ENCODE data around the gene TAB2. TPM values are rescaled to one million over a fixed set of nuclear protein-coding genes. Genes with fewer than 3 reads are reported as not detected.

The TAB2 gene
- total RNA-seq, 1 experiment from 2014 or later, result 14.7 TPM

DNA sequence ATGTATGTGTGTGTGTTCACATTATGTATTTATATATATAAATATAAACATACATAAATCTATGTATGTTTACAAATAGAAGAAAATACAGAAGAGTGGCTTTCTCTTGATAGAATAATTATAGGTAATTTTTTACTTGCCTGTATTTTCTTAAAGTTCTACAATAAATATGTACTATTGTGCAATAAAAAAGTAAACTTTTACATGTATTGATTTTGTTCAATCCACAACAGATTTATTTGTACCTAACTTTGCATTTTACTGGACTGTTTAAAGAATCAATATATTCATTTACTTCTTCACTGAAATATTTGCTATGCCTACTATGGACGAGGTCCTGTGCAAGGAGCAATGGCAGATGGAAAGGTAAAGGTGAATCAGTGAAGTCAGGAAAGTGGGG is 14.0 kb upstream of the TAB2 start:
- peaks cover 13% of the 10 kb centered on the region for H3K4me1 ChIP-seq (ENCODE audit: insufficient read depth, low read length)
- no peaks in the 10 kb centered on the region for H3K9me3 ChIP-seq (ENCODE audit: low read length)
- POLR2A ChIA-PET (ENCODE audit: unreplicated experiment), result no interaction called here
- H3K4me2 ChIP-seq (ENCODE audit: low read length), result no peak overlapping the region
- CTCF ChIA-PET, result no interaction called here
- no peak for ATAC-seq
- BruUV-seq (replicated peaks), result no TSS peak
- no peak for DNase-seq
- no peaks in the 10 kb centered on the region for H3K9me2 ChIP-seq (replicated peaks; ENCODE audit: low read length)
- no peak overlapping the region for H3K9ac ChIP-seq (ENCODE audit: low read length)
- H3K27ac ChIP-seq (ENCODE audit: low read length), result no peak overlapping the region
- H3K27me3 ChIP-seq (ENCODE audit: low read length), result no peaks in the 10 kb centered on the region
- intact Hi-C loops (cut with micrococcal nuclease), result no loop called here
- H4K20me1 ChIP-seq (ENCODE audit: low read length), result no peaks in the 10 kb centered on the region
- TF ChIP-seq, protein P1, sequence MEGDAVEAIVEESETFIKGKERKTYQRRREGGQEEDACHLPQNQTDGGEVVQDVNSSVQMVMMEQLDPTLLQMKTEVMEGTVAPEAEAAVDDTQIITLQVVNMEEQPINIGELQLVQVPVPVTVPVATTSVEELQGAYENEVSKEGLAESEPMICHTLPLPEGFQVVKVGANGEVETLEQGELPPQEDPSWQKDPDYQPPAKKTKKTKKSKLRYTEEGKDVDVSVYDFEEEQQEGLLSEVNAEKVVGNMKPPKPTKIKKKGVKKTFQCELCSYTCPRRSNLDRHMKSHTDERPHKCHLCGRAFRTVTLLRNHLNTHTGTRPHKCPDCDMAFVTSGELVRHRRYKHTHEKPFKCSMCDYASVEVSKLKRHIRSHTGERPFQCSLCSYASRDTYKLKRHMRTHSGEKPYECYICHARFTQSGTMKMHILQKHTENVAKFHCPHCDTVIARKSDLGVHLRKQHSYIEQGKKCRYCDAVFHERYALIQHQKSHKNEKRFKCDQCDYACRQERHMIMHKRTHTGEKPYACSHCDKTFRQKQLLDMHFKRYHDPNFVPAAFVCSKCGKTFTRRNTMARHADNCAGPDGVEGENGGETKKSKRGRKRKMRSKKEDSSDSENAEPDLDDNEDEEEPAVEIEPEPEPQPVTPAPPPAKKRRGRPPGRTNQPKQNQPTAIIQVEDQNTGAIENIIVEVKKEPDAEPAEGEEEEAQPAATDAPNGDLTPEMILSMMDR (conservative IDR thresholded peaks at IDR 0.05; ENCODE audit: low read depth, low read length), result no peak
- no peak for TF ChIP-seq EZH2phosphoT487 (IDR thresholded peaks at IDR 0.05; ENCODE audit: borderline replicate concordance, low read length)
- no peak for TF ChIP-seq EZH2 (IDR thresholded peaks at IDR 0.05; ENCODE audit: low read length, unreplicated experiment)
- no peak overlapping the region for H3K4me3 ChIP-seq (ENCODE audit: low read length)
- H3F3A ChIP-seq (ENCODE audit: low read length, unreplicated experiment), result no peaks in the 10 kb centered on the region
- H3K79me2 ChIP-seq (ENCODE audit: low read length), result no peaks in the 10 kb centered on the region
- H3K36me3 ChIP-seq (ENCODE audit: low read depth, low read length), result no peaks in the 10 kb centered on the region
- H2AFZ ChIP-seq (ENCODE audit: low read length), result no peak overlapping the region

DNA sequence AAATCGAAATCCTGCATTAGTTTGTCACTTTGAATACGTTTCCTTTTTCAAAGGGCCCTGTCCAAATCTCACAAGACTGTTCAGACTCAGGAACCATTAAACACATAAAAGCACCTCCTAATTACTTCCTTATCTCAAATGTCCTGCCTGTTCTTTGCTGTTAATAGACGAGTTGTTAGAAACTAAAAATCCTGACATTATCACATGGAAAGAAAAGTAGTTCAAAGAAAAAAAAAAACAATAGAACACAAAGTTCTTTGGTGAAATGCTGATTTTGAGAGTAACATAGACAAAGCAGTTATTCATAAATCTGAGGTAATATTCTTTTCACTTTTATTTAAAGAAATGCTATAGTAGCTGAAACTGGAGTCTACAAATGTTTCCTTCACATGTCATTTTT is 12.1 kb upstream of the TAB2 start:
- POLR2A ChIA-PET (ENCODE audit: unreplicated experiment), result no interaction called here
- TF ChIP-seq, protein P1 (conservative IDR thresholded peaks at IDR 0.05; ENCODE audit: low read depth, low read length), result no peak
- no peak for TF ChIP-seq EZH2 (IDR thresholded peaks at IDR 0.05; ENCODE audit: low read length, unreplicated experiment)
- TF ChIP-seq EZH2phosphoT487 (IDR thresholded peaks at IDR 0.05; ENCODE audit: borderline replicate concordance, low read length), result no peak
- Histone ChIP-seq H3K4me1 (ENCODE audit: insufficient read depth, low read length) (peaks cover 13% of the 10 kb centered on the region), H3F3A (ENCODE audit: low read length, unreplicated experiment) (no peaks in the 10 kb centered on the region), H3K27me3 (ENCODE audit: low read length) (no peaks in the 10 kb centered on the region), H3K36me3 (ENCODE audit: low read depth, low read length) (no peaks in the 10 kb centered on the region), H4K20me1 (ENCODE audit: low read length) (no peaks in the 10 kb centered on the region), H3K79me2 (ENCODE audit: low read length) (no peaks in the 10 kb centered on the region), H3K4me3 (ENCODE audit: low read length) (no peak overlapping the region), H2AFZ (ENCODE audit: low read length) (no peak overlapping the region), H3K4me2 (ENCODE audit: low read length) (no peak overlapping the region), H3K9me2 (replicated peaks; ENCODE audit: low read length) (no peaks in the 10 kb centered on the region), H3K9ac (ENCODE audit: low read length) (no peak overlapping the region), H3K27ac (ENCODE audit: low read length) (no peak overlapping the region), H3K9me3 (ENCODE audit: low read length) (no peaks in the 10 kb centered on the region)
- BruUV-seq (replicated peaks), result no TSS peak
- DNase-seq, result no peak
- CTCF ChIA-PET, result no interaction called here
- ATAC-seq, result no peak
- intact Hi-C loops (cut with micrococcal nuclease), result no loop called here

DNA sequence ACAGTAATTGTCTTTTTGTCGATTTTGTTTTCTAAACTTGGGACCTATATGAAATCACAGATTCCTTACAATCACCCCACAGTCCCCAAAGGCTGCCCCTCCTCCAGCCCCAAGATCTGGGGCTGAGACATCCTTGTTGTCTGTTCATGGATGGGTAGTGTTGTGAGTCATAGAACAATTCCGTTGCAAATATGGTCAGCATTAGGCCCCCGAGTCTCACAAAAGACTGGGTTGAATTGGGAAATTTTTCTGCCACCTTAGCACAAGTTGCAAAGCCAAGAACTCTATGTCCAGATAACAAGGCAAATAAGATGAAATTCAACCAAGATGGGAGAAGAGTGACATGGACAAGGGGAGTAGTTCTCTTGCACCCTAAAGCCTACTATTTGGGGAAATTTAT is 10.5 kb upstream of the TAB2 start:
- H3K27me3 ChIP-seq (ENCODE audit: low read length), result no peaks in the 10 kb centered on the region
- H3K4me3 ChIP-seq (ENCODE audit: low read length), result no peak overlapping the region
- no peak for TF ChIP-seq EZH2phosphoT487 (IDR thresholded peaks at IDR 0.05; ENCODE audit: borderline replicate concordance, low read length)
- no peak for TF ChIP-seq EZH2 (IDR thresholded peaks at IDR 0.05; ENCODE audit: low read length, unreplicated experiment)
- TF ChIP-seq, protein P1 (conservative IDR thresholded peaks at IDR 0.05; ENCODE audit: low read depth, low read length), result no peak
- no peaks in the 10 kb centered on the region for H3K36me3 ChIP-seq (ENCODE audit: low read depth, low read length)
- no peaks in the 10 kb centered on the region for H3K9me3 ChIP-seq (ENCODE audit: low read length)
- intact Hi-C loops (cut with micrococcal nuclease), result no loop called here
- H3K4me2 ChIP-seq (ENCODE audit: low read length), result no peak overlapping the region
- H2AFZ ChIP-seq (ENCODE audit: low read length), result no peak overlapping the region
- H3F3A ChIP-seq (ENCODE audit: low read length, unreplicated experiment), result no peaks in the 10 kb centered on the region
- CTCF ChIA-PET, result no interaction called here
- BruUV-seq (replicated peaks), result no TSS peak
- H3K9ac ChIP-seq (ENCODE audit: low read length), result no peak overlapping the region
- no peak for DNase-seq
- no peaks in the 10 kb centered on the region for H4K20me1 ChIP-seq (ENCODE audit: low read length)
- H3K79me2 ChIP-seq (ENCODE audit: low read length), result no peaks in the 10 kb centered on the region
- peaks cover 13% of the 10 kb centered on the region for H3K4me1 ChIP-seq (ENCODE audit: insufficient read depth, low read length)
- H3K9me2 ChIP-seq (replicated peaks; ENCODE audit: low read length), result no peaks in the 10 kb centered on the region
- ATAC-seq, result no peak; the same call in 1 of the 2 replicates
- no peak overlapping the region for H3K27ac ChIP-seq (ENCODE audit: low read length)
- POLR2A ChIA-PET (ENCODE audit: unreplicated experiment), result interaction anchor here (0.6 kb wide), 1 partner anchor 41 kb away, joined by 13 read pairs; no protein-coding TSS in a partner anchor
